Central memory CD4-positive, alpha-beta T cell (primary cell): Measurements from ENCODE around the gene BHLHA9.

Experiments used
- DNase-seq: peaks from one replicate; pipeline ENCODE4 v3.0.0; 2022
- total RNA-seq, 3 experiments: gene quantifications; one replicate each; lab custom pipeline; 2026; lab: John Stamatoyannopoulos, UW

BHLHA9 gene
- total RNA-seq, result 0 reads per million in 3 experiments

DNA sequence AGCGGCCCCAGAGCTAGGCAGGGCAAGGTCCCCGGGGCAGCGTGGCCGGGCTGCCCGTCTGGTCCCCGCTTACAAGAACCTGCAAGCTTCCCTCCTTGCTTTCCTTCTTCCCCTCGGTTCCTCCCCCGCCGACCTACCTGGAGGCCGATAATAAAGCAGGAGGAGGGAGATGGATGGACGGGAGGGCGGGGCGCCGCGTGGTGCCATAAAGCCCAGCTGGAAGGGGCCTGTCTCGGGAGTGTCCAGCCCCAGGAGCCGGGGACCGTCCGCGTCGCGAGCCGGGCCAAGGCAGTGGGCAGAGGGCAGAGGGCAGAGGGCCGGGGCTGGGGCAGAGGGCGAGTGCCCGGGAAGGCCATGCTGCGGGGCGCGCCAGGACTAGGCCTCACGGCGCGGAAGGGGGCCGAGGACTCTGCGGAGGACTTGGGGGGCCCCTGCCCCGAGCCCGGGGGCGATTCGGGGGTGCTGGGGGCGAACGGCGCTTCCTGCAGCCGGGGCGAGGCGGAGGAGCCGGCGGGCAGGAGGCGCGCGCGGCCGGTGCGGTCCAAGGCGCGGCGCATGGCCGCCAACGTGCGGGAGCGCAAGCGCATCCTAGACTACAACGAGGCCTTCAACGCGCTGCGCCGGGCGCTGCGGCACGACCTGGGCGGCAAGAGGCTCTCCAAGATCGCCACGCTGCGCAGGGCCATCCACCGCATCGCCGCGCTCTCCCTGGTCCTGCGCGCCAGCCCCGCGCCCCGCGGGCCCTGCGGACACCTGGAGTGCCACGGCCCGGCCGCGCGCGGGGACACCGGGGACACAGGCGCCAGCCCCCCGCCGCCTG lies at the start of gene BHLHA9:
Gene BHLHA9 (plus strand): TSS at position 235 of the 820 bp plus-strand sequence. CDS start 120 bp downstream, at position 355.
- DNase-seq, result no peak

DNA sequence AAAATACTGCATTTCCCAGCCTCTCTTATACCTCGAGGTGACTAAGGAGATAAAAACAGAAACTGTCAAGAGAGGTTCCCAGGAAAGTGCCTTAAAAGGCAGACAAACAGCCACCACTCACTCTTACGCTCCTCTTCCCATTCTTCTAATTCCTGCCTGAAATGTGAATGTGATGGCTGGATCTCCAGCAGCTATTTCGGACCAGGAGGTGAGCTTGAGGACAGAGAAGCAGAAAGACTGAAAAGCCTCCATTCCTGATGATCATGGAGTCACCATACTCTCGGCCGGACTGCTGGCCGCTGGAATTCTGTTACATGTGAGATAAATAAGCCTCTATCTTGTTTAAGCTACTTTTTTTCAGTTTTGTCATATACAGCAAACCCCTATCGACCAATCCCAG lies 49.0 kb upstream of the BHLHA9 start:
- DNase-seq, result no peak

DNA sequence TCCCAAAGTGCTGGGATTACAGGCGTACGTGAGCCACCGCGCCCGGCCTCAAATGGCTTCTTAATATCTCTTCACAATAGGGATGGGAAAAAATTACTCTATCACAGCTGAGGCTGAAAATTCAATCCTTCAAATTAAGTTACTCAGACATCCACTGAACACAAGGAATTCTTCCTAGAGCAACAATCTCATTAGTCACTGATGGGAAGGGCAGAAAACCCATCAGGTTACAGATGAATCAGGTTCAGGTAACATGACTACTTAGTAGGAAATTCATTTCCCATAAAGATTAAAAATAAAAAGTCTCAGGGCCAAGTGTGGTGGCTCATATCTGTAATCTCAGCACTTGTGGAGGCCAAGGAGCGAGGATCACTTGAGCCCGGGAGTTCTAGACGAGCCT lies 47.9 kb upstream of the BHLHA9 start:
- DNase-seq, result no peak

- no peak for DNase-seq
Measured at GRCh38 chr17:1223662-1224061, 46.6 kb upstream of the BHLHA9 start.

- DNase-seq, result no peak
Measured at GRCh38 chr17:1224330-1224729, 45.9 kb upstream of the BHLHA9 start.

GRCh38 chr17:1226308-1226707 lies 43.9 kb upstream of the BHLHA9 start:
- no peak for DNase-seq

GRCh38 chr17:1227365-1227764 lies 42.9 kb upstream of the BHLHA9 start:
- no peak for DNase-seq

- no peak for DNase-seq
Measured at GRCh38 chr17:1227917-1228780, 42.1 kb upstream of the BHLHA9 start.

DNA sequence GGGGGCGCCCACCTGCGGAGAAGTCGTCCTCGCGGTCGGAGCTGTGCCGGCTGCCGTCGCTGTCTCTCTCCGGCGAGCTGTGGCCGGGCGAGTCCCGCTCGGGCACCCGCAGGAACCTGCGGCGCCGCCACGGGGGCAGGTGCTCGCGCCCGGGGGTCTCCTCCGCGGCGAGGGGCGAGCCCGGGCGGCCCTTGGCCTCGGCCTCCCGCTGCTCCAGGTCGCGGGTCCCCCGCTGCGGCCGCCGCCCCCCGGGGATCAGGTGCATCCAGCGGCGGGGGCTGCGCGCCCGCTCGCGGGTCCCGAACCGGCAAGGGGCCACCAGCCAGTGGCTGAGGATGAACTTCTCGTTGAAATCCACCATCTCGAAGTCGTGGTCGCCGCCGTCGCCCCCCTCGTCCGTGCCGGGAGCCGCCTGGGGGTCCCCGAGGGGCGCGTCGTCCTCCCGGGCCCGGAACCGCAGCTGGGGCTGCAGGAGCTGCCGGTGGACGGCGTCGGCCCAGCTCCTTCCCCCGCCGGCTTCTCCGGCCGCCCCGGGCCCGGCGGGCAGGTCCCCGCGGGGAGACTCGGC lies 41.4 kb upstream of the BHLHA9 start:
- DNase-seq, result no peak

DNA sequence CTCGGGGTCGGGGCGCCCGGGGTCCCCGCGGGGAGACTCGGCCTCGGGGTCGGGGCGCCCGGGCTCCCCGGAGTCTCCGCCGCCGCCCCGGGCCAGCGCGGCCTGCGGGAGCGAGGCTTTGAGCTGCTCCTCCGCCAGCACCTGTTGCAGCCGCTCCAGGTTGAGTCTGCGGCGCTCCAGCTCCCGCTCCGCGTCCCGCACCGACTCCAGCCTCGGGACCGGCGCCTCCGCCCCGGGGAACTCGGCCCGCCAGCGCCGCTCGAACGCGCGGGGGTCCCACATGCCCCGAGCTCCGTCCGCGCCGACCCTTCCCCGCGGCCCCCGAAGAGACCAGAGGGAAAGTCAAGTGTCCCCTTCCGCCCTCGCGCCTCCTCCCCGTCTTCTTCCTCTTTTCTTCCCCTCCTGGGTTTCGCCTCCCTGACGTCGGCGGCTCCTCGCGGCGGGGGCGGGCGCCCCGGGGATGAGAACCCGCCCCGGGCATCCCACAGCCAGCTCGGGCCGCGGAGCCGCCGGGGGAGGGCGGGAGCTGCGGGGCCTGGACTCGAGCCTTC lies 40.8 kb upstream of the BHLHA9 start:
- peak; percentile 26 for DNase-seq

GRCh38 chr17:1229900-1230501 lies 40.2 kb upstream of the BHLHA9 start:
- DNase-seq, result no peak

DNA sequence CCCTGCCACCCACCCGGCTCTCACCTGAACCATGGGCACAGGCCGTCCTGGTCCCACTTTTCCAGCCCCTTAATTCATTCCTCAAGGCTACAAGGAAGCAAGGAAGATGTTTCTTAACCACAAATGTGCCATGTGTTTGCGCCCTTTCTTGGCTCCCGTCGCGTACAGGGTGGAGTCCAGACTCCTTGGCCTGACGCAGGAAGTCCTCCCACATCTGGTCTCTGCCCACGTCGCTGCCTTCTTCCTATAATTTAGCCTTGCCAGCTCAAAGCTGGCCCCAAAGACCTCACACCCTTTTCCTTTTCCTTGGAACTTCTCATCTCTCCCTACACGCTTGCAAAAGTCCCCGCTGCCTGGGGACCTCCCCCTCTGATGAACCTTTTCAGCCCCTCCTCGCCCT lies 38.8 kb upstream of the BHLHA9 start:
- DNase-seq, result no peak

- no peak for DNase-seq
Measured at GRCh38 chr17:1232331-1232730, 37.9 kb upstream of the BHLHA9 start.

DNA sequence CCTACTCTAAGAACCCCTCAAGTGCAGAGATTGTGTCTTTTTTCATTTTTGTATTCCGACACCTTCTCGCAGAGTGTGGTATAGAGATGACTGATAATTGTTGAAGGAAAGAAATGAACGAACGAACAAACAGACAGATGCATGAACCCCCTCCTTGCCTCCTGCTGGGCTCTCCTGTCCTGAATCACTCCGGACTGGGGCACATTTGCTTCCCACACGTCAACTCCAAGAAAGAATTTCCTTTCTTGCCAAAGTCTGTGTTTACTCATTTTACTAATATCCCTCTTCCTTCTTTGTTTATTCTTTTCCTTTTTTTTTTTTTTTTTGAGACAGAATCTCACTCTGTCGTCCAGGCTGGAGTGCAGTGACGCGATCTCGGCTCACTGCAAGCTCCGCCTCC lies 37.5 kb upstream of the BHLHA9 start:
- DNase-seq, result no peak

DNA sequence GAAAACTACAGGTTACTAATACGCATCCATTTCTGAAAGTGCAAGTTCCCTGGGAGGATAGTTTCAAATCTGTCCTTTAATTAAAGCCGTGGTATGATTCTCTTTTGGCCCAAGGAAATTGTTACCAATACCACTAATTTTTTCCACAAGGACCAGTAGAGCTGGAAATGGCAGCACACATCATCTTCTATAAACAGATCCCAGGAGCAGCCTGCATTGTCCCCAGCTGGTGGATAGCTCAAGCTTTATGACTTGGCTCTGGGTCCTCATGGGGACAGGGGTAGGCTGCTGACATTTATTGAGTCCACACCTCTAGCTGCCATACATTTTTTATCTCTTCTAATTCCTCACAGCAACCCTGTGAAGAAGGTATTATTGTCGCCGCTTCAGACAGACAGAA lies 35.8 kb upstream of the BHLHA9 start:
- DNase-seq, result no peak

GRCh38 chr17:1237471-1237870 lies 32.8 kb upstream of the BHLHA9 start:
- no peak for DNase-seq

- peak; percentile 25 for DNase-seq
Measured at GRCh38 chr17:1239210-1239609, 31.0 kb upstream of the BHLHA9 start.

DNA sequence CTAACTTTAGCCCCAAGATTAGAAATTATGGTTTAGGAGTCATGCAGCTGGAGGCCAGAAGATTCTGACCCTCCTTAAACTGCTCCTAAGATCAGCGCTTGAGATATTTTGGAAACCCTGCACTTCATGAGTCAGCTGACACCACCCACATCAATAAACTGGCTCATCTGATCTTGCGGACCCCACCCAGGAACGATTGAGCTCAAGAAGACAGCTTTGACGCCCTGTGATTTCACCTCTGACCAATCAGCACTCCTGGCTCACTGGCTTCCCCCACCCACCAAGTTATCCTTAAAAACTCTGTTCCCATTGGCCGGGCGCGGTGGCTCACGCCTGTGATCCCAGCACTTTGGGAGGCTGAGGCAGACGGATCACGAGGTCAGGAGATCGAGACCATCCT lies 29.8 kb upstream of the BHLHA9 start:
- peak; percentile 8 for DNase-seq

DNA sequence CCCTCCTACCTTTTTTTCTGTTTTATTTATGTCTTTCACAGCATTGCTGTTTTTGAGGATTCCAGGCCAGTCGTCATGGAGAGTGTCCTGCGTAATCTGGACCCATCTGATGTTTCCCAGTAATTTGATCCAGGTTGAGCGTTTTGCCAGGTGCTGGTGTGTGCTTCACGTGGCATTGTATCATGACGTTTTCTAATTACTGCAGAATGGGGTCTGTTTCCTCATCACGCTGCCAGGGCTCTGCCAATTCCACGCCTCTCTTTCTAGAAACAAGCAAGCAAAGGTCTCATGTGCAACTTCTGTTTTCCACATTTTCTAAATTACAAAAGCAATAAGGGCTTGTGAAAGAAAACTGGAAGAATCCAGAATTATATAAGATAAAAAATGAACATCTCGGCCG lies 28.3 kb upstream of the BHLHA9 start:
- no peak for DNase-seq

- DNase-seq, result no peak
Measured at GRCh38 chr17:1244606-1245012, 25.6 kb upstream of the BHLHA9 start.

- DNase-seq, result no peak
Measured at GRCh38 chr17:1251866-1252608, 18.2 kb upstream of the BHLHA9 start.

GRCh38 chr17:1255041-1255440 lies 15.2 kb upstream of the BHLHA9 start:
- no peak for DNase-seq
